ENCODE measurements around the gene CGN. TPM values are rescaled to one million over a fixed set of nuclear protein-coding genes. Genes with fewer than 3 reads are reported as not detected.

CGN gene
- total and polyA plus RNA-seq, 2 of the 13 experiments (the other 11 are each of a cell fraction or from before 2014, with no cell fraction given), result 0.75 to 0.81 TPM

DNA sequence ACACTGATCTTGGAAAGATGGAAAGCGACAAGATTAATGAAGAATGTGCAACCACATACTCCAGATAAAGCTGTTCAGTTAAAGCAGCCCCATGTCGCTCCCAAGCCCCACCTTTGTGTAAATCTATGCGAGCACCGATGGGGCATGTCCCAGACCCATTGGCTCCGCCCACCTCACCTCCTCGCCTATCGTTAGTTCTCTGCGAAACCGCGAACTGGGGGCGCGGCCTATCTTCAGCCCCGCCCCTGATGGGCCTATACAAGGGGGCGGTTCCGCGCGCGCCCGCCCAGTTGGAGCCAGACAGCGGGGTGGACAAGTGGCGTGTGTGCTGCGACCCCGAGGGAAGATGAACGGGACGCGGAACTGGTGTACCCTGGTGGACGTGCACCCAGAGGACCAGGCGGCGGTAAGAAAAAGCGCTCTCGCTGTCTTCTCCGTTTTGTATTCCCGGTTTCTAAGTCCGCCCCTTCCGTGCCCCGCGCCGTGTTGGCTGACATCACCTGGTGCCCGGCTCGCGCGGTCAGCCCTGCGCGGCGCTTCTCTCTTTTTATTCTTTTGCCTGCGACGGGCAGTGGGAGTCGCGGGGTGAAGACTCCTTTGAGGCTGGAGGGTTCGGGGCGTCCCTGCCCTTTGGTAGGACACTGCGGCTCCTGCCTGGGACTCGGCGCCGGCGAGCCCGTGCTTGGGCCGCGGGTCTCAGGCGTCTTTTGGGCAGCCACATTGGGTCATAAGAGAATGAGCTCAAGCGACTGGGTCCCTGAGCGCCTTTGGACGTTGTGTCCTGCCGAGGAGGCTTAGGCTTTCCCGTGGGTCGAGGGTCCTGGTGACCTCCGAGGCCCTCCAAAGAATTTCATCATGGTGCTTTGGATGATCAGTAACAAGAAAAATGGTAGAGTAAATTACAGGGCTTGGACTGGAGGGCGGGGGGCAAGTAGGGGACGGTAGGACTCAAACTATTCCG lies 29.1 kb downstream of the CGN start, which contains the start of gene TUFT1 (continued):
- TF ChIP-seq U2AF2 (IDR thresholded peaks at IDR 0.05; ENCODE audit: low read depth, low read length), result 0 out of 2 replicates have a peak, but pooled peaks have one; percentile 29
- TF ChIP-seq, protein P1, sequence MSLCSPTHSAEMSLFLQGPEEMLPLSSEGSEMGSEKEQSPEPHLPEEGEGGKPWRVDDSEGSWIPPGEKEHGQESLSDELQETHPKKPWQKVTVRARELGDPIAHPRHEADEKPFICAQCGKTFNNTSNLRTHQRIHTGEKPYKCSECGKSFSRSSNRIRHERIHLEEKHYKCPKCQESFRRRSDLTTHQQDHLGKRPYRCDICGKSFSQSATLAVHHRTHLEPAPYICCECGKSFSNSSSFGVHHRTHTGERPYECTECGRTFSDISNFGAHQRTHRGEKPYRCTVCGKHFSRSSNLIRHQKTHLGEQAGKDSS (CRISPR knock-in tag; IDR thresholded peaks at IDR 0.05; ENCODE audit: borderline replicate concordance, low read depth), result no peak
- TF ChIP-seq KDM4B (CRISPR knock-in tag; IDR thresholded peaks at IDR 0.05), result no peak
- TF ChIP-seq, protein P2, sequence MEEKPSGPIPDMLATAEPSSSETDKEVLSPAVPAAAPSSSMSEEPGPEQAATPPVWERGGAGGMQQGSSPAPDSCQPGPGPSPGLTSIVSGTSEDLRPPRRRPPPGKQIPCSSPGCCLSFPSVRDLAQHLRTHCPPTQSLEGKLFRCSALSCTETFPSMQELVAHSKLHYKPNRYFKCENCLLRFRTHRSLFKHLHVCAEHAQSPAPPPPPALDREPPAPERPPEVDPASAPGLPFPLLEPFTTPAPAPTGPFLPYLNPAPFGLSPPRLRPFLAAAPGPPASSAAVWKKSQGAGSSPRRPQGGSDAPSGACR (CRISPR knock-in tag; IDR thresholded peaks at IDR 0.05), result 0 out of 2 replicates have a peak, but pooled peaks have one; percentile 38
- no peak for TF ChIP-seq ZNF432 (CRISPR knock-in tag; IDR thresholded peaks at IDR 0.05; ENCODE audit: borderline replicate concordance)
- TF ChIP-seq SMAD3 (CRISPR knock-in tag; IDR thresholded peaks at IDR 0.05), result peak; percentile 53; the same call in 1 of the 2 replicates
- TF ChIP-seq, protein P3, sequence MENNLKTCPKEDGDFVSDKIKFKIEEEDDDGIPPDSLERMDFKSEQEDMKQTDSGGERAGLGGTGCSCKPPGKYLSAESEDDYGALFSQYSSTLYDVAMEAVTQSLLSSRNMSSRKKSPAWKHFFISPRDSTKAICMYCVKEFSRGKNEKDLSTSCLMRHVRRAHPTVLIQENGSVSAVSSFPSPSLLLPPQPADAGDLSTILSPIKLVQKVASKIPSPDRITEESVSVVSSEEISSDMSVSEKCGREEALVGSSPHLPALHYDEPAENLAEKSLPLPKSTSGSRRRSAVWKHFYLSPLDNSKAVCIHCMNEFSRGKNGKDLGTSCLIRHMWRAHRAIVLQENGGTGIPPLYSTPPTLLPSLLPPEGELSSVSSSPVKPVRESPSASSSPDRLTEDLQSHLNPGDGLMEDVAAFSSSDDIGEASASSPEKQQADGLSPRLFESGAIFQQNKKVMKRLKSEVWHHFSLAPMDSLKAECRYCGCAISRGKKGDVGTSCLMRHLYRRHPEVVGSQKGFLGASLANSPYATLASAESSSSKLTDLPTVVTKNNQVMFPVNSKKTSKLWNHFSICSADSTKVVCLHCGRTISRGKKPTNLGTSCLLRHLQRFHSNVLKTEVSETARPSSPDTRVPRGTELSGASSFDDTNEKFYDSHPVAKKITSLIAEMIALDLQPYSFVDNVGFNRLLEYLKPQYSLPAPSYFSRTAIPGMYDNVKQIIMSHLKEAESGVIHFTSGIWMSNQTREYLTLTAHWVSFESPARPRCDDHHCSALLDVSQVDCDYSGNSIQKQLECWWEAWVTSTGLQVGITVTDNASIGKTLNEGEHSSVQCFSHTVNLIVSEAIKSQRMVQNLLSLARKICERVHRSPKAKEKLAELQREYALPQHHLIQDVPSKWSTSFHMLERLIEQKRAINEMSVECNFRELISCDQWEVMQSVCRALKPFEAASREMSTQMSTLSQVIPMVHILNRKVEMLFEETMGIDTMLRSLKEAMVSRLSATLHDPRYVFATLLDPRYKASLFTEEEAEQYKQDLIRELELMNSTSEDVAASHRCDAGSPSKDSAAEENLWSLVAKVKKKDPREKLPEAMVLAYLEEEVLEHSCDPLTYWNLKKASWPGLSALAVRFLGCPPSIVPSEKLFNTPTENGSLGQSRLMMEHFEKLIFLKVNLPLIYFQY (CRISPR knock-in tag; IDR thresholded peaks at IDR 0.05; ENCODE audit: borderline replicate concordance), result peak; percentile 23; the same call in 1 of the 2 replicates
- no peak for TF ChIP-seq SRSF9 (IDR thresholded peaks at IDR 0.05; ENCODE audit: borderline replicate concordance, insufficient read depth, low read depth, low read length, poor library complexity, severe bottlenecking)
- TF ChIP-seq, protein P4, sequence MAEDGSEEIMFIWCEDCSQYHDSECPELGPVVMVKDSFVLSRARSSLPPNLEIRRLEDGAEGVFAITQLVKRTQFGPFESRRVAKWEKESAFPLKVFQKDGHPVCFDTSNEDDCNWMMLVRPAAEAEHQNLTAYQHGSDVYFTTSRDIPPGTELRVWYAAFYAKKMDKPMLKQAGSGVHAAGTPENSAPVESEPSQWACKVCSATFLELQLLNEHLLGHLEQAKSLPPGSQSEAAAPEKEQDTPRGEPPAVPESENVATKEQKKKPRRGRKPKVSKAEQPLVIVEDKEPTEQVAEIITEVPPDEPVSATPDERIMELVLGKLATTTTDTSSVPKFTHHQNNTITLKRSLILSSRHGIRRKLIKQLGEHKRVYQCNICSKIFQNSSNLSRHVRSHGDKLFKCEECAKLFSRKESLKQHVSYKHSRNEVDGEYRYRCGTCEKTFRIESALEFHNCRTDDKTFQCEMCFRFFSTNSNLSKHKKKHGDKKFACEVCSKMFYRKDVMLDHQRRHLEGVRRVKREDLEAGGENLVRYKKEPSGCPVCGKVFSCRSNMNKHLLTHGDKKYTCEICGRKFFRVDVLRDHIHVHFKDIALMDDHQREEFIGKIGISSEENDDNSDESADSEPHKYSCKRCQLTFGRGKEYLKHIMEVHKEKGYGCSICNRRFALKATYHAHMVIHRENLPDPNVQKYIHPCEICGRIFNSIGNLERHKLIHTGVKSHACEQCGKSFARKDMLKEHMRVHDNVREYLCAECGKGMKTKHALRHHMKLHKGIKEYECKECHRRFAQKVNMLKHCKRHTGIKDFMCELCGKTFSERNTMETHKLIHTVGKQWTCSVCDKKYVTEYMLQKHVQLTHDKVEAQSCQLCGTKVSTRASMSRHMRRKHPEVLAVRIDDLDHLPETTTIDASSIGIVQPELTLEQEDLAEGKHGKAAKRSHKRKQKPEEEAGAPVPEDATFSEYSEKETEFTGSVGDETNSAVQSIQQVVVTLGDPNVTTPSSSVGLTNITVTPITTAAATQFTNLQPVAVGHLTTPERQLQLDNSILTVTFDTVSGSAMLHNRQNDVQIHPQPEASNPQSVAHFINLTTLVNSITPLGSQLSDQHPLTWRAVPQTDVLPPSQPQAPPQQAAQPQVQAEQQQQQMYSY (CRISPR knock-in tag; IDR thresholded peaks at IDR 0.05), result 0 out of 2 replicates have a peak, but pooled peaks have one; percentile 45
- TF ChIP-seq, protein P5, sequence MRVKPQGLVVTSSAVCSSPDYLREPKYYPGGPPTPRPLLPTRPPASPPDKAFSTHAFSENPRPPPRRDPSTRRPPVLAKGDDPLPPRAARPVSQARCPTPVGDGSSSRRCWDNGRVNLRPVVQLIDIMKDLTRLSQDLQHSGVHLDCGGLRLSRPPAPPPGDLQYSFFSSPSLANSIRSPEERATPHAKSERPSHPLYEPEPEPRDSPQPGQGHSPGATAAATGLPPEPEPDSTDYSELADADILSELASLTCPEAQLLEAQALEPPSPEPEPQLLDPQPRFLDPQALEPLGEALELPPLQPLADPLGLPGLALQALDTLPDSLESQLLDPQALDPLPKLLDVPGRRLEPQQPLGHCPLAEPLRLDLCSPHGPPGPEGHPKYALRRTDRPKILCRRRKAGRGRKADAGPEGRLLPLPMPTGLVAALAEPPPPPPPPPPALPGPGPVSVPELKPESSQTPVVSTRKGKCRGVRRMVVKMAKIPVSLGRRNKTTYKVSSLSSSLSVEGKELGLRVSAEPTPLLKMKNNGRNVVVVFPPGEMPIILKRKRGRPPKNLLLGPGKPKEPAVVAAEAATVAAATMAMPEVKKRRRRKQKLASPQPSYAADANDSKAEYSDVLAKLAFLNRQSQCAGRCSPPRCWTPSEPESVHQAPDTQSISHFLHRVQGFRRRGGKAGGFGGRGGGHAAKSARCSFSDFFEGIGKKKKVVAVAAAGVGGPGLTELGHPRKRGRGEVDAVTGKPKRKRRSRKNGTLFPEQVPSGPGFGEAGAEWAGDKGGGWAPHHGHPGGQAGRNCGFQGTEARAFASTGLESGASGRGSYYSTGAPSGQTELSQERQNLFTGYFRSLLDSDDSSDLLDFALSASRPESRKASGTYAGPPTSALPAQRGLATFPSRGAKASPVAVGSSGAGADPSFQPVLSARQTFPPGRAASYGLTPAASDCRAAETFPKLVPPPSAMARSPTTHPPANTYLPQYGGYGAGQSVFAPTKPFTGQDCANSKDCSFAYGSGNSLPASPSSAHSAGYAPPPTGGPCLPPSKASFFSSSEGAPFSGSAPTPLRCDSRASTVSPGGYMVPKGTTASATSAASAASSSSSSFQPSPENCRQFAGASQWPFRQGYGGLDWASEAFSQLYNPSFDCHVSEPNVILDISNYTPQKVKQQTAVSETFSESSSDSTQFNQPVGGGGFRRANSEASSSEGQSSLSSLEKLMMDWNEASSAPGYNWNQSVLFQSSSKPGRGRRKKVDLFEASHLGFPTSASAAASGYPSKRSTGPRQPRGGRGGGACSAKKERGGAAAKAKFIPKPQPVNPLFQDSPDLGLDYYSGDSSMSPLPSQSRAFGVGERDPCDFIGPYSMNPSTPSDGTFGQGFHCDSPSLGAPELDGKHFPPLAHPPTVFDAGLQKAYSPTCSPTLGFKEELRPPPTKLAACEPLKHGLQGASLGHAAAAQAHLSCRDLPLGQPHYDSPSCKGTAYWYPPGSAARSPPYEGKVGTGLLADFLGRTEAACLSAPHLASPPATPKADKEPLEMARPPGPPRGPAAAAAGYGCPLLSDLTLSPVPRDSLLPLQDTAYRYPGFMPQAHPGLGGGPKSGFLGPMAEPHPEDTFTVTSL (CRISPR knock-in tag; IDR thresholded peaks at IDR 0.05; ENCODE audit: borderline replicate concordance), result no peak
